HG03025 (cell line): ENCODE measurements around the gene TNS3.

ENCODE experiments used
- ATAC-seq: cut with Tn5 transposase; IDR thresholded peaks from one replicate; pipeline ENCODE4 v1.9.1; 2021; ENCODE audit warnings: mild to moderate bottlenecking, moderate library complexity; ENCODE audit not compliant: unreplicated experiment, low FRiP score

TNS3 gene

GRCh38 chr7:47568547-47568946, 13.4 kb downstream of the TNS3 start:
- no peak for ATAC-seq

- no peak for ATAC-seq
Observed at GRCh38 chr7:47568056-47568455, 13.9 kb downstream of the TNS3 start.

DNA sequence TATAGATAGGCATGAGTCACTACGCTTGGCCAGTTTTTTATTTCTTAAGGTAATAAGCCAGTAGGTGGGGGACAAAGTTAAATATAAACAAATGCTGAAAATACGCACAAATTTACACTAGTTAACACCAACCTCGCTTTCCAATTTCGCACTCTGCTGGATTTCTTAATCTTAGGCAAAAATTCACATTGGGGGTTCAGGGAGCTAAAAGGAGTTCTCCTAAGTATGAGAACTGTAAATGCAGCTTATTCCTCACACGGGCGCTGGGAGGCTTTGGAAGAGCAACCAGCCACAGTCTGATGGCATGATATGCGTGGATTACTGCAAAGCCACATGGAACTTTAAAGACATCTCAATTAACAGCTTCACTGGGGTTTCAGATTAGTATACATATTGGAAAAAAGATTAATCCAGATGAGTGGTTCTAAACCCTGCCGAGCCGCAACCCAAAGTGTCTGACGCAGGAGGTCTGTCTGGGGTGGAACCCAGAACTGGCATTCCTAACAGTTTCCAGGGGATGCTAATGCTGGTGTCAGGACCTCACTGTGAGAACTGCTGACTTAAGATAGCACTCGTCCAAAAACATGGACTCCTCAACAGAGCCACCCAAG, 16.2 kb downstream of the TNS3 start:
- no peak for ATAC-seq

GRCh38 chr7:47563521-47563920, 18.4 kb downstream of the TNS3 start:
- ATAC-seq, result no peak

DNA sequence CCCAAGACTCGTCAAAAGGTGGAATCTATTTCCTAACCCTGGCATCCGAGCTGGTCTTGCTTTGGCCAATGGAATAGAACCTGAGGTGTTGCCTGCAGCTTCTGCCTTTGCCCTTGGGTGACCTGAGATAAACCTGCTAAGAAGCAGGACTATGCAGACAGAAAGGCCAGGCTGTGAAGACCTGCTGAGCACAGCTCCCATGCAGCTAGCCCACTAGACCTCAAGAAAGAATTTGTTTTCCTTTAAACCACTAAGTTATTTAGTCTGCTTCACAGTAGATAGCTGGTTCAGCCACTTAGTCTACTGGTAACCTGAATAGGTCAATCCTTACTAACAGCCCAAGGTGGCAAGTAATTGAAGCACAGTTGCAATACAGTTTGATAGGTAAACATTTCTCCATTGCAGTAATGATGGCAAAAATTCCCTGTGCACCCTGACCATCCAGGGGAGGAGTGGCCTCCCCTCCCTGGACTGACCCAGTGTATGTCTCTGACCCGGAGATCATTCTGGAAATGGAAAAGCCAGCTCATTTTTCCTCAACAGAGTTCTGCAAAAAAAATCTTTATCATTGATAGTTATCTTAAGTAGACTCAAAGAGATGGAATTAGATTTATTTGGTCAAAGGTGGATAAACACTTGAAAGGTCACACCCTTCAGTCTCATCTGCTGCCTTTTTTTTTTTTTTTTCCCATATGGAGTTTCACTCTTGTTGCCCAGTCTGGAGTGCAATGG, 20.0 kb downstream of the TNS3 start:
- no peak for ATAC-seq

DNA sequence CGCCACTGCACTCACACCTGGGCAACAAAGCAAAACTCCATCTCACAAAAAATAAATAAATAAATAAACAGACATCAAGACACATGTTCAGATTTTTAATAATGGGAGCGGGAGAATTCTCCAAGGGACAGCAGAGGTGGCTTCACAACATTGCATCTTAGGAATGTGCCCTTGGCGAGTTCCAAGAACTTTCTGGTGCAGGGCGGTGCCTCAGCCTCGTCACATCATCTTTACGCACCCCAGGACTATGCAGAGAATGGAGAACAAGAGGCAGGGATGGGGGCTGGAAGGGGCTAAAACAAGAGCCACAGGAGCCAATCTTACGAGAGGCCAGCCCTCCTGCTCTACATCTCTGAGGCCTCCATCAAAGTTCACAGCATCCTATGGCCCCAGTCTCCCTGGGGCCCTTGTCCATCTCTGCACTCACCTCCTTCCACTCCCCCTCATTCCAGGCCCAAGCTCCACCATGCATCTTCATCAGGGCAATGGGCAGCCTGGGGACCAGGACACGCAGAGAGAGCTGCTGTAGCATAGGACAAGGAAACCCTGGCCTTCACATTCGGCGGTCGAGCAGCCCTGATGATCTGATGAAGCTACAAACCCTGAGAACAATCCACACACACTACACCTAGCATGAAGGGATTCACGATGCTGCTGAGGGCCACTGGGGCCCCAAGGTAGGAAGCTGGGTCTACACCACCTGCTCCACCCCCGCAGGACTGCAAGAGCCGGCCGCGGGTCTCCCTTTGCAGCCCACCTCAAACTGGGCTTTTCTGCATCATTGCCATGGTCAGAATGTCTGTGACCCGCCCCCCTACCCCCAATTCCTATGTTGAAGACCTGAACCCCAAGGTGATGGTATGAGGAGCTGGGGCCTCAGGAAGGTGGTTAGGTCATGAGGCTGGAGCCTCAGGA, 22.3 kb downstream of the TNS3 start:
- ATAC-seq, result no peak

GRCh38 chr7:47557694-47558670, 23.9 kb downstream of the TNS3 start:
- ATAC-seq, result no peak

GRCh38 chr7:47557317-47557693, 24.6 kb downstream of the TNS3 start:
- ATAC-seq, result no peak

DNA sequence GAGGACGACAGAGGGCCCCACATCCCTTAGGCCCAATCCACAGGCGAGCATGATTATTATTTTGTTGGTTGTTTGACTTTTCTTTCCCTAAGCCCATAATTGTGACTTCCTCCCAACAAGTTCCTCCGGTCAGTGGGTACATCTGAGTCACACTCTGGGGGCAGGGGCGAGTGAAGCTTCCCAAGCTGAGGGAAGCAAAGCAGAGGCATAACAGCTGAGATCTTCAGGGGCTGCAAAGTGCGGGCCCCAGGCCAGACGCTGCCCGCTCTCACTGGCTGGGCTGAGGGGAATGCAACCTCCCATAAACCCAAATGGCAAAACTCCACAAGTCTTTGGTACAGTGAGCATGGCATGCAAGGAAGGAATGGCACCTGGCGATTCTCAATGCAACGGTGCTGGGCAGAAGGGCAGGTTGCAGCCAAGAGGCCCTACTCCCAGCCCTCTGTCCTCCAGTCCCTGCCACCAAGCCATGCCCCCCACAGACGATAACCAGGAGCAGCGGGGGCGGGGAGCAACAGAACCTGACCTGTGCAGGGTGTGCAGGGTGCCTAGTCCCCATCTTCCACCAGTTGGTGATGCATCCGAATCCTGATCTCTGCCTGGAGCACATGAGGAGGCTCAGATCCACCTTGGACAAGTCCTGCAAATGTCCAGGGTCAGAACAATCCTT, 25.3 kb downstream of the TNS3 start:
- no peak for ATAC-seq

GRCh38 chr7:47553309-47553708, 28.6 kb downstream of the TNS3 start:
- no peak for ATAC-seq

DNA sequence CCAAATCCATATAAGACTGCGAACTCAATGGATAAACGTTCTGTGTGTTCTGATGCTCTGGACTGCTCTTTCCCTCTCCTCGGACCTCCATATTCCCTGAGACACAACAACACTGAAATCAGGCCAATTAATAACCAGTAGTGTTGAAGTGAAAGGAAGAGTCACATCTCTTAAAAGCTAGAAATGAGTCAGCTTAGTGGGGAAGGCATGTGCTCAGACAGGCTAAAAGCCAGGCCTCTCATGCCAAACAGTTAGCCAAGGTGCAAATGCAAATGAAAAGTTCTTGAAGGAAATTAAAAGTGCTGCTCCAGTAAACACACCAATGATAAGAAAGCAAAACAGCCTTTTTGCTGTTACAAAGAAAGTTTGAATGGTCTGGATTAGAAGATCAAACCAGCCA, 29.3 kb downstream of the TNS3 start:
- ATAC-seq, result peak; percentile 70

DNA sequence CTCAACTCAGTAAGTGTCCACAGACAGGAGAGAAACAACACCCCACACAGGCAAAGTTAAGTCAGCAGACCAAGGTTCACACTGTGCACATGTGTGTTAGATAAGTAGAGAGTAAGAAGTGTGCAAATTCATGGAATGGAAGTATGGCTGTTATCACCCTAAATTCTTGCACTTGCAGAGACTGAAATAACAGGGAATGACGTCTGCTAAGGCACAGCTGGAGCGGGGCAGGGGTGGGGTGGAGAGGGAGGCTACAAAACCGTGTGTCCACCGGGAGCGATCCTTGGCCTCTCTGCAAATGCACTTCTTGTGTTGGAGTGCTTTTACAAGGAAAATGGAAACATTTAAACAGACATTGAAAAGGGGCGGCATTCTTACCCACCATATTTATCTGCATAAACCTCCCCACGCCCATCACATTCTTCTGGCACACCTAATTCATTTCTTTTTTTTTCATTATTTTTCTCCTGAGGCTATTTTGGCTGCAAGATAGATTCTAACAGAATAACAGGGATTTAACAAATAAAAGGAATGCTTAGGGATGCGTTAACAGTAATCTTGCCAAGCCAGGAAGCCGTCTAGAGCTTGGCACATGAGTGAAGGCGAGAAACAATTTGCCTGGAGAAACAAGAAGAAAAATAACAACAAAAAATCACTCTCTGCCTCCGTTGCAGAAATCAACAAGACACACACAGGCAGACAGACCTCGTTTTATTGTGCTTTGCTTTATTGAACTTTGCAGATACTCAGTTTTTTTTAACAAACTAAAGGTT, 30.1 kb downstream of the TNS3 start:
- ATAC-seq, result no peak

DNA sequence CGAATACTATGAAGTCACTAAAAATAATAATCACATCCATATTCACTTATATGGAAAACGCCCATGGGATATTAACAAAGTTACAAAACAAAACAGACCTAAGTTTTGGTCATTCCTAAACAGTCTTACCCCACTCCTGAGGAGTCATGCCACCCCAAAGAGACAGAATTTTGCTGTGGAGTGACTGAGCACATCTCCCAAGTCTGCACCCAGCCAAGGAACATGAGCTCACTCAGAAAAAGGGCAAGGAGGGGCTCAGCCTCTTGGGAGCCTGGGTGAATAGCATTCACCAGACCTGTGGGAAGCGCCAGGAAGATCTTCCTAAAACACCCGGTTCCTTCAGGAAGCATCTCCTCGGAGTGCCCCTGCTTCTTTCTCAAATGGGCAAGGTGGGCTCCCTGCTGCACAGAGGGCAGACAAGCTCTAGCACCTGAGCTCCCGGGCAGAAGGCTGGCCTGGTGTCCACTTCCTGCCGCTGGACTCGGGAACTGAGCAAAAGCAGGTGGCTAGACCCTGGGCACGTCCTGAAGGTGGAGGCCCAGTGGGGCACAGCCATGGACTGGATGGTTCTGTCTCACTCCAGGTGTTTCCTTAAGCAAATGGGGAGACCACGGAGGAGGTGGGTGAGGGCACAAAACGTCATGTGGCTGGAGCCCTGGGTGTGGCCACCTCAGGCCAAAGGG, 31.0 kb downstream of the TNS3 start:
- no peak for ATAC-seq

- no peak for ATAC-seq
Observed at GRCh38 chr7:47549916-47550315, 32.0 kb downstream of the TNS3 start.

DNA sequence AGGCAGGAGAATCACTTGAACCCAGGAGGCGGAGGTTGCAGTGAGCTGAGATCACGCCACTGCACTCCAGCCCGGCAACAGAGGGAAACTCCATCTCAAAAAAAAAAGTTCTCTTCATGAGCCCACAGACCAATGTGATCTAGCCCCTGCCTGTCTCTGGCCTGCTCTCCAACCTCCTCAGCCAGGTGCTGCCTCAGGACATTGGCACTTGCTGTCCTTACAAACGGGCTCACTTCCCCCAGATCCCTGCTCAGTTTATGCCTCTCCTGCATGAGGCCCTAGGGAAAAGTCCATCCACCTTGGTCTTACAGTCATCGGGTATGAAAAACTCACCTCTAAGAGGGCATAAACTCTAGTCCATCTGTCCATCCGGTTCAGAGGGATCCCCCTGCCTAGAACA, 32.5 kb downstream of the TNS3 start:
- ATAC-seq, result no peak

GRCh38 chr7:47548546-47548945, 33.4 kb downstream of the TNS3 start:
- no peak for ATAC-seq

DNA sequence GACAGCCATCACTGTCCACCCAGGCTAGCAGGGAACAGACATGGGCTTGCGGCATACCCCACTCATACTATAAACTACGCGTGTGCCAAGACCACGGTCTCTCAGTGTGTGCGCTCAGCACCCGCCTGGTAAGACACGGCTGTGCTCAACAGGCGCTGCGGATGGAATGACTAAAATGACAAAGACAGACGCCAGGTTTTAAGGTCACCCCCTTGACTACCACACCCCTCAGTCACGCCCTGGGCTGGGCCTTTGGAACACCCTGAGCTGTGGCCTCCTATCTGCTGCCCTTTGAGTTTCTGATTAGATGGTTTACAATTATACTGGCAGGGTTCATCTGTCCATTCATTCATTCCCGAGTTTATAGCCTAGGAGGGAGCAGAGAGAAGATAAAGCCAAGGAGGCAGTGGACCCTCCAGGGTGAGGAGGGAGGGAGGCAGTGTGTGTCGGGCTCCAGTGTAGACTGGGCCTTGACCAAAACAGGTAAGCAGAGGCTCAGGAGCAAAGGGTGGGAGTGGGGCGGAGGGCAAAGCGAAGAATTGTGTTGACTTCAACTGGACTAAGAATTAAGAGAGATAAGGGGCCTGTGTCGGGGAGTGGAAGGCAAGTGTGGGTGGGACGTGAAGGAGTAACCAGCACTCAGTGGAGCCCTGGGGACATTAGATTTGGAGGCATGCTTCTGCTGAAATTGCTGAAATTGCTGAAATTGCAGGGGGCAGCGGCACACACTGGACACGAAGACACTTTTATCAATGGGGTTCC, 35.0 kb downstream of the TNS3 start:
- no peak for ATAC-seq

- ATAC-seq, result no peak
Observed at GRCh38 chr7:47546171-47546570, 35.7 kb downstream of the TNS3 start.
